Measurements from ENCODE around the gene NGB.
A peak's percentile ranks its signal among the peaks of the same experiment; 100 is the strongest.
"Not testable (repeated sequence)": the region's sequence is repeated elsewhere in the genome, so short reads cannot be mapped to it uniquely, and the experiment has no call there.

Gene NGB, protein sequence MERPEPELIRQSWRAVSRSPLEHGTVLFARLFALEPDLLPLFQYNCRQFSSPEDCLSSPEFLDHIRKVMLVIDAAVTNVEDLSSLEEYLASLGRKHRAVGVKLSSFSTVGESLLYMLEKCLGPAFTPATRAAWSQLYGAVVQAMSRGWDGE

DNA sequence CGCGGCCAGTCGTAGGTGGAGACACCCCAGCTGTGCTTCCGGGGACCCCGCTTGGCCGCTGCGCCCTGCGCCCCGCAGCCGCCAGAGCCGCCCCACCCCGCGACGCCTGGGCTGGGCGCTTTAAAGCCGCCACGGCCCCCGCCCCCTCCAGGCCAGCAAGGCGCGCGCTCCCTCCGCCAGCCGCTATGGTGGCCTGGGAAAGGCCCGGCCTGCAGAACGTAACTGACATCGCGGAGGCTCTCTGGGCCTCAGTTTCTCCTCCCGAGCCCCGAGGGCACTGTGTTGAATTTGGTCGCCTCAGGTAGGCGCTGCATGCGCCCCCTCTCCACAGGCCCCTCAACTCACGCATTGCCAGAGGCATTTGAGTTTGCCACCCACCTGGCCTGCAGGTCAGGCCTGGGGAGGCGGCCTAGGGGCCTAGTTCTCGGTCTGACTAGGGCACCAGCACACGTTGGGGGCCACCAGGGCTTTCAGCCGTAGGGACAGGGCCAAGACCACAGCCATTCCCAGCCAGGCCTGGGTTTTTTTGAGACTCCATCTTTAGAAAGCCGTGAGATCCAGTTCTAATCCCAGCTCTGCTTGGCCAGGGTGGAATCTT, at the start of gene NGB:
Gene NGB, minus strand, starts transcription at position 94 of the 598 bp plus-strand sequence. CDS start 269 bp downstream, outside the sequence.
- DNase-seq (ENCODE audit: low spot score) = peak; percentile 74

GRCh38 chr14:77320238-77320935, 49.4 kb upstream of the NGB start, which contains the start of gene POMT2:
TSS of gene POMT2 (minus strand) at chr14:77320883. CDS start at chr14:77320681, 202 bp downstream.
- peak; percentile 94 for DNase-seq (ENCODE audit: low spot score)

DNA sequence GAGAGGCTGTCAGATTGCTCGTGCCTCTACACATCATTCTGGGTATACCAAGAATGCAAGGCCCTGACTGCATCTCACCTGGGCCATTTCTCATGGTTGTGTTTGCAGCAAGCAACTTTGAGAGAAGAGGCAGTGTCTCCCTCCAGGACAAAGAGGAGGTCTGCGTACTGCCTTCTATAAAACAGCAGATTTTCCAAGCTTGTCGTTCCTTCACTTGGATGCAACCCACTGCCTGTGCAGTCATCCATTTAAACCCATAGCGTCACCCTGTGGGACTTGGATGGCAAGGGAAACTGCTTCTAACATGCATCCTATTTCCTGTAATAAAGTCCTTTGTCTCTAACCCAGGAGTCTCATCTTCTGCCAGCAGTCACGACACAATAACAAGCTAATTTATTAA, 48.4 kb upstream of the NGB start:
- DNase-seq (ENCODE audit: low spot score) = no peak

- not testable (repeated sequence) for DNase-seq (ENCODE audit: low spot score)
These were observed 47.8 kb upstream of the NGB start for GRCh38 chr14:77318756-77319155.

GRCh38 chr14:77318006-77318553, 47.1 kb upstream of the NGB start:
- no peak for DNase-seq (ENCODE audit: low spot score)

DNA sequence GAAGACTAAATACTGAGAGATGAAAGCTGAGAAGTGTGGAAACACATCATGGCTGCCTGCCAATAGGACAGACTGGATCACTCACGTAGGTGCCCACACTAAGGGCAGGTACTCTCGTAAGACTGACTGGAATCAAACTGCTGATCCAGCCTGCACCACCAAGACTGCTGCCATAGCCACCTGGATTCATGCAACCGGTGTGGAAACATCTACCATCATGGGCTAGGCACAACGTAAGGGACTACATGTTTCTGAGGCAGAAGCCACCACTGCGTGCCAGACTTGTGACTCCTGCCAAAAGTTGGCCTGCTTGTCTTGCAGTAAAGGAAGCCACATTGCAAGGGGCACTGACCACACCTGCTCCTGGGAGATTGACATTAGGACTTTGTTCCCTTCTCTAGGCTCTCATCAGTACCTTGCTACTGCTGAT, 45.9 kb upstream of the NGB start:
- DNase-seq (ENCODE audit: low spot score) = no peak

DNA sequence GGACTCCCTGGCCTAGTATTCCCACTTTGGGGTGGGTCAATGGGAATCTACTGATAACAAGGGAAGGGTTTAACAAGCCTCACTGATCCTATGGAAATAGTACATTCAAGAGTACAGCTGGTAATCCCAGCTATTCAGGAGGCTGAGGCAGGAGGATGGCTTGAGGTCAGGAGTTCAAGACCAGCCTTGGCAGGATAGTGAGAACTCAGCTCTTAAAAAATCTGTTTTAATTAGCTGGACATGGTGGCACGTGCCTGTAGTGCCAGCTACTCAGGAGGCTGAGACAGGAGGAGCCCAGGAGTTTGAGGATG, 45.1 kb upstream of the NGB start:
- DNase-seq (ENCODE audit: low spot score) = no peak

DNA sequence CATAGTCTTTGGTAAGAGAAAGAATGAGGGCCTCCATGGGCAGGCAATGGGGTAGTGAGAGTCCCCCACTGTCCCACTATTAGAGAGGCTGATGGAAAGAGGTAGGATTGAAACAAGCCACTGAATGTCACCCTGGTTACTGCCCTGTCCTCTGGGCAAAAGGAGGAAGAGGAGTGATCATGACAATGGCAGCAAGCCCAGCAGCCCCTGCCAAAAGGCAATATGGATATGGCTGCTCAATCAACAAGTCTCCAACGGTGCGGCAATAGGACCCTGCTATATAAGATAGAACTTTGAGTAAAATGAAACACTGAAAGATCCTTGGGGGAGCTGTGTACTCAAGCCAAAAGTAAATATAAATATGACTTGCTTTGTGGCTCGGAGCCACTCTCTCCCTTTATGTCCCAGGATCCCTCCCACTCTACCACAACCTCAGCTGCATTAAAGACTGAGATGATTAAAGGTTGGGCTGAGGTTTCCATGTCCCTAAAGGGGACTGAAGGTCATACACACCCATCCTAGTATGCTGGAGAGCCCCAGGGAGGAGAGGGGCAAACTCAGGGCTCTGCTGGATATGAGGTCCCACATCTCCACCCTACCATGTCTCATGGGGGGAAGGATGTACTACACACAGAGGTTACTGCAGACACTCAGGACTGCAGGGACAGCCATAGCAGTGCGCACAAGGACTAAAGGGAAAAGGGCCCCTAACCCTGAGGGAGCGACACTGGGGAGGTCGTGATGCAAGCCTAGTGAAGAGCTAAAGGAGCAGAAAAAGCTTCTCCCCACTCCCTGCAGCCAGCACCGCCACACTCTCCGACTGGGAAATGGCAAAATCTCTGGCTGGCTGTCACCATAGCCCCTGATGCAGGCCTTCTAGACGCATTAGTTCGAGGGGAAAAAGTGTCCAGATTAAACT, 43.8 kb upstream of the NGB start:
- no peak for DNase-seq (ENCODE audit: low spot score)

GRCh38 chr14:77314043-77314442, 43.0 kb upstream of the NGB start:
- DNase-seq (ENCODE audit: low spot score) = no peak

GRCh38 chr14:77313371-77313770, 42.4 kb upstream of the NGB start:
- no peak for DNase-seq (ENCODE audit: low spot score)

DNA sequence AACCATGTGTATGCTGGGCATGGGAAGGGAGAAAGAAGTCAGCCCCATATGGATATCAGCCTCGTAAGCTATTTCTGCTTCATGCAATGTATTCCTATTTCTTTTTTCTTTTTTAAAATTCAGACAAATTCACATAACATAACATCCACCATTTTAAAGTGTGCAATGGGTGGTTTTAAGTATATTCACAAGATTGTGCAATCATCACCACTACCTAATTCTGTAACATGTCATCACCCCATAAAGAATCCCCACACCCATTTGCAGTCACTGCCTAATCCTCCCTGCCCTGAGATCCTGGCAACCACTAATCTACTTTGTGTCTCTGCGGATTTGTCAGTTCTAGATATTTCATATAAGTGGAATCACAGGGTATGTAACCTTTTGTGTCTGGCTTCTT, 40.2 kb upstream of the NGB start:
- DNase-seq (ENCODE audit: low spot score) = peak; percentile 60

DNA sequence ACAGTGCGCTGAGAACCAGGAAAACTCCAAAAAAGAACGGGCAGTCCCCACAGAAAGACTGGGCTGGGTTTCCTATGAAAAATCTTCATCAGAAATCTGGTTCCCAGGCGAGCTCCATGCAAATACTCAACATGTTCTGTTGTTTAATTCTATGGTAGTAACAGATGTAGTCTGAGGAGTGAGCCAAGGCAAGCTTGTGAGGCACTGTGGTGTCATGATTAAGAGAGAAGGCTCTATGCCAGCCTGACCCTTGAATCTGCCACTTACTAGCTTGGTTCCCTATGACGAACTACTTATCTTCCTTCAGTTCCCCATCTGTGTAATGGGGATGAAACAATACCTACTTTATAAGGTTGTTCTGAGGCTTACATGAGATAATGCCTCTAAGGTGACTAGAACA, 39.0 kb upstream of the NGB start:
- no peak for DNase-seq (ENCODE audit: low spot score)

DNA sequence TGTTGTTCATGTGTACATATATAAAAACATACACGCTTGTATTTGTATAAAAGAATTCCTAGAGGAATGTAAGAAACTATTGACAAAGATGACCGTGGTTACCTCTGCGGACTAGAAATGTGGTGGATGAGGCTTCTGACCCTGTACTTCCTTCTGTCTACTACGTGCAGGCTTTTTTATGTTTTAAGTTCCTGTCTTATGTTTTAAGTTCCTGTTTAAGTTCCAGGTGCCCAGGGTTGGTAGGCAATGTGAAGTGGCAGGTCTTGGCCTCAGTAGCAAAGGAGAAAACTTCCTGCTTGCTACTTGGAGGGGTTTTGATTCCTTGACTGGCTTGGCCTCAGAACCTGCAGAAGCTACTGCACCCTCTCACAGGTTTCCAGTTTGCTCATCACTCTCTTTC, 38.1 kb upstream of the NGB start:
- DNase-seq (ENCODE audit: low spot score) = no peak

DNA sequence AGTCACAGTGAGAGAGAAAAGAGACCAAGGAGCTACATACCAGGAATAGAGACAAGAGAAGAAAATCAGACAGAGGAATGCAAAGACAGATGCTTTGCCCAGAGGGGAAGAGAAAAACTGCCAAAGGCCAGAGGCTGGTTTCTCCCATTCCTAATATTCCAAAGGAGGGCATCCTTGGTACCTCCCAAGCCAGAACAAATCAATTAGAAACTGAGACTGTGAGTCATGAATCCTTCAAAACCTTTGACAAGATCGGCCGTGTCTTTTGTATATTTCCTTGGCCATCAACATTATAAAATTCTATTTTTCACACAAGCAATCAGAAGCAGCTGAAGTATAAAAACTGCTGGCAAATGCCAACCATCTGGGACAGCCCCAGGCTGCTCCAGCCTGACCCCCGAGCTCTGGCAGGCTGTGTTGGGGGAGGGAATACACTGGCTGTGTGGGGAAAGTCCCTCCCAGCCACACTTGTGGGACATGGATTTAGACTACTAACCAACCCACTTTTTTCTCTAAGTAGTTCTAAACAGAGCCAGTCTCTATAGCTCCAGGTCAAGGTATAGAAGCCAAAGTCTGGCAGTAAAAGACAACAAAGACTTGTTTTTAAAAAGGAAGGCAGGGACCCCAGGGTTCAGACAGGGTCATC, 36.0 kb upstream of the NGB start:
- DNase-seq (ENCODE audit: low spot score) = no peak

- DNase-seq (ENCODE audit: low spot score) = no peak
These were observed 35.4 kb upstream of the NGB start for GRCh38 chr14:77306416-77306815.

DNA sequence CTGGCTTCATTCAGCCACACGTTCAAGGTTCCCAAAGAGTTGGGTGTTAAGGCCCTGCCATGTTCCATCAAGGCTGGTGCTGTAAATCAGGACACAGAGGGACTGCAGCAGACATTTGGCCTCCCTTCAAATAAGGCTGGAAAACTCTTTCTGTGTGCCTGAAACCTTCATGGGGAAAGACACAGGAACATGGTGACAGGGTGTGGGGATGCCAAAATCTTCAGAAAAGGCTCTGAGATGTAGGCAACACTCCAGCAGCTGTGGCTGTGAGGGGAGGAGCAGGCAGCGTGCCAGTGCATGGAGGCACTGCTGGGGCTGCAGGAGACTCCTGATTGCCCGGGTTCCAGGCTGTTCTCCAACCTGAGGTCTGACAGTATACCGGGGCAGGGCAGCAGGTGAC, 34.7 kb upstream of the NGB start:
- no peak for DNase-seq (ENCODE audit: low spot score)

- DNase-seq (ENCODE audit: low spot score) = no peak
These were observed 32.6 kb upstream of the NGB start for GRCh38 chr14:77303417-77304156.

DNA sequence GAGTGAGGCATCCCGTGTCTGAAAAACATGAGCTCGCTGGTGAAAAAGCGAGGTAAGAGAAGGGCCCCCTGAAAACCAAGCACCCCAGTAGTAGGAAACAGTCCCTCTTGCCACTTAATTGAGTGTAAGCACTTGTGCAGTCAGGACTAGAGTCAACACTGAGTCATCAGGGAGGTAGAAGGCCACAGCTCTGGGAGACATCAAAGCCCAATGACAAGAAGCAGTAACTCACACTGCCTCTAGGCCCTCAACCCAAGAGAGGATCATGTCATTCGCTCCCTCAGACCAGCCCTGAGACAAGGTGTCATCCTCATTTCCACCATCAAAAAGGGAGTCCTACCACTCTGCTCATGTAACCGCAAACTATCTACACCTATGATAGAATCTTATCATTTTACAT, 31.9 kb upstream of the NGB start:
- no peak for DNase-seq (ENCODE audit: low spot score)

DNA sequence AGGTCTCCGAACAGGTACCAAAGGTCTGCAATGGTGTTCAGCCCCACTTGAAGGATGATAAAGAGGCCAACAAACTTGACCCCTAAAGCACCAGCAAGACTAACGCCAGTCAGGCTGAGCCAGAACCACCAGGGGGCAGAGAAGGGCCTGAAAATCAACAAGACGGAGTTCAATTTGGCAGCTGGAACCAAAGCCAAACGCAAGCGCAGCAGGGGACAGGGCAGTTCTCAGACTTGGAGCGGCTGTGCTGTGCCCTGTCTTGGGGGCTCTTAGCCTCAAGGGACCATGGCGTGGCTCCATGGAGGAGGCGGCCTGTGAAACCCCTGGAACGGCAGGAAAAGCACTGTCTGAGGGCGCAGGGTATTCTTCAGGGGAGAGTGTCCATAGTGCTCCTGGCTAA, 30.1 kb upstream of the NGB start:
- peak; percentile 86 for DNase-seq (ENCODE audit: low spot score)

DNA sequence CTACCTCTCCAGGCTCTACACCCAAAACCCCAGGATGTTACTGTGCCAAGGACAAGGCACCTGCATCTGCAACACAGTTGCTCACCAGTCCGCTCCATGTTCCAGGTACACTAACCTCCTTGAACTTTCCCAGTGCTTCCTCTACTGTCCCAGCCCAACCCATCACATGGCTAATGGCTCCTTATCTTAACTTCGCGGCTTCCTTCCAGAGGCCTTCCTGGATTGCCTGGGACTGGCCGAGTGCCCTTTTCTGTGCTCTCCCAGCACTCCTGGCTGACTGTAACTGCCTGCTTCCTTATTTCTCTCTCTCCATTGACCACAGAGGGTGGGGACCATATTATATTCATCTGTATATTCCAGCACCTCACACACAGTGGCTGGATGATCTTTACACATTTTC, 28.8 kb upstream of the NGB start:
- no peak for DNase-seq (ENCODE audit: low spot score)

GRCh38 chr14:77296906-77297305, 25.9 kb upstream of the NGB start:
- DNase-seq (ENCODE audit: low spot score) = no peak

All from D341Med (cell line).